Liver (tissue), 9 donors: ENCODE data around the gene SIRT7. TPM values are rescaled to one million over a fixed set of nuclear protein-coding genes. Genes with fewer than 3 reads are reported as not detected.

Source experiments
- DNase-seq: peaks from one replicate; pipeline ENCODE4 v3.0.0-alpha.2; 2017; ENCODE audit warnings: low spot score
- H3K27ac ChIP-seq, 2 donors: one replicate each; pipeline ENCODE4 v1.7.0; 2013; ENCODE audit warnings: inconsistent platforms in 2 of 2, low read length in 2 of 2, control low read depth in 1 of 2, low read depth in 1 of 2, mild to moderate bottlenecking in 1 of 2
- H3K27me3 ChIP-seq, 4 donors: one replicate each; pipeline versions ENCODE4 v1.6.1 to v1.7.0; 2013; ENCODE audit warnings: low read length in 3 of 4, inconsistent platforms in 1 of 4, mild to moderate bottlenecking in 1 of 4, moderate library complexity in 1 of 4; ENCODE audit not compliant: control insufficient read depth in 4 of 4, insufficient read depth in 4 of 4
- H3K36me3 ChIP-seq, 4 donors: one replicate each; pipeline versions ENCODE4 v1.6.1 to v1.7.0; 2013; ENCODE audit warnings: low read length in 3 of 4, mild to moderate bottlenecking in 3 of 4, low read depth in 1 of 4, moderate library complexity in 1 of 4; ENCODE audit not compliant: control insufficient read depth in 4 of 4, insufficient read depth in 3 of 4
- H3K4me1 ChIP-seq, 4 donors: one replicate each; pipeline versions ENCODE4 v1.6.1 to v1.7.0; 2013; ENCODE audit warnings: low read length in 3 of 4, mild to moderate bottlenecking in 3 of 4, moderate library complexity in 1 of 4; ENCODE audit not compliant: control insufficient read depth in 4 of 4, insufficient read depth in 4 of 4
- H3K4me3 ChIP-seq, 3 donors: one replicate each; pipeline versions ENCODE4 v1.6.1 to v1.7.0; 2013; ENCODE audit warnings: low read length in 3 of 3, control low read depth in 1 of 3, low read depth in 1 of 3, mild to moderate bottlenecking in 1 of 3
- H3K9ac ChIP-seq, 2 donors: one replicate each; pipeline ENCODE4 v1.7.0; 2013; ENCODE audit warnings: low read length in 2 of 2, mild to moderate bottlenecking in 2 of 2, moderate library complexity in 2 of 2, control low read depth in 1 of 2, low read depth in 1 of 2
- H3K9me3 ChIP-seq, 4 donors: one replicate each; pipeline versions ENCODE4 v1.6.1 to v1.7.0; 2013; ENCODE audit warnings: low read length in 3 of 4; ENCODE audit not compliant: control insufficient read depth in 4 of 4
- ATF3 ChIP-seq: IDR thresholded peaks from 2 replicates; pipeline ENCODE4 v1.6.1; 2016; ENCODE audit warnings: antibody characterized with exemption
- EGR1 ChIP-seq, 2 donors: IDR thresholded peaks; 2 replicates each; pipeline ENCODE4 v1.6.1; 2016 to 2018; ENCODE audit warnings: antibody characterized with exemption in 2 of 2, low read depth in 2 of 2
- FOXA1 ChIP-seq: IDR thresholded peaks from 2 replicates; pipeline ENCODE4 v1.6.1; 2016; ENCODE audit warnings: antibody characterized with exemption
- FOXA2 ChIP-seq: IDR thresholded peaks from 2 replicates; pipeline ENCODE4 v1.6.1; 2016; ENCODE audit warnings: antibody characterized with exemption
- GABPA ChIP-seq, 2 donors: IDR thresholded peaks in 1 of 2; conservative IDR thresholded peaks in 1 of 2; 2 replicates each; pipeline ENCODE4 v1.6.1; 2016; ENCODE audit warnings: antibody characterized with exemption in 2 of 2, mild to moderate bottlenecking in 1 of 2, moderate library complexity in 1 of 2
- HNF4A ChIP-seq, 2 donors: conservative IDR thresholded peaks; 2 replicates each; pipeline ENCODE4 v1.6.1; 2016; ENCODE audit warnings: antibody characterized with exemption in 2 of 2, mild to moderate bottlenecking in 2 of 2
- HNF4G ChIP-seq: IDR thresholded peaks from 2 replicates; pipeline ENCODE4 v1.6.1; 2016; ENCODE audit warnings: antibody characterized with exemption
- JUND ChIP-seq, 2 donors: IDR thresholded peaks; 2 replicates each; pipeline ENCODE4 v1.6.1; 2016; ENCODE audit warnings: antibody characterized with exemption in 2 of 2
- NR2F2 ChIP-seq: IDR thresholded peaks from 2 replicates; pipeline ENCODE4 v1.6.1; 2016; ENCODE audit warnings: antibody characterized with exemption
- RAD21 ChIP-seq, 2 donors: IDR thresholded peaks; 2 replicates each; pipeline ENCODE4 v1.6.1; 2016; ENCODE audit warnings: antibody characterized with exemption in 2 of 2, mild to moderate bottlenecking in 2 of 2
- REST ChIP-seq: IDR thresholded peaks from 2 replicates; pipeline ENCODE4 v1.6.1; 2016; ENCODE audit warnings: antibody characterized with exemption, mild to moderate bottlenecking
- RXRA ChIP-seq, 2 donors: IDR thresholded peaks; 2 replicates each; pipeline ENCODE4 v1.6.1; 2017 to 2018; ENCODE audit warnings: antibody characterized with exemption in 2 of 2, mild to moderate bottlenecking in 1 of 2
- SP1 ChIP-seq: IDR thresholded peaks from 2 replicates; pipeline ENCODE4 v1.6.1; 2018; ENCODE audit warnings: antibody characterized with exemption, mild to moderate bottlenecking
- TAF1 ChIP-seq: conservative IDR thresholded peaks from 2 replicates; pipeline ENCODE4 v1.6.1; 2016; ENCODE audit warnings: antibody characterized with exemption, mild to moderate bottlenecking
- YY1 ChIP-seq: IDR thresholded peaks from 2 replicates; pipeline ENCODE4 v1.6.1; 2016; ENCODE audit warnings: antibody characterized with exemption, mild to moderate bottlenecking
- ZBTB33 ChIP-seq: IDR thresholded peaks from 2 replicates; pipeline ENCODE4 v1.6.1; 2016; ENCODE audit warnings: antibody characterized with exemption
- whole genome bisulfite sequencing: extraction: QIAGEN DNeasy Blood & Tissue Kit; methylation state at CpG from one replicate; pipeline ENCODE4 v1.1.7; 2013; 5-methylcytosine and 5-hydroxymethylcytosine counted together
- polyA plus RNA-seq, 2 donors: library from polyadenylated mRNA; stranded (reverse) in 1 of 2; unstranded in 1 of 2; fragments of 200-250 nt in 1 of 2; fragments of >200 nt in 1 of 2; fragmentation: Nextera tagmentation in 1 of 2; extraction: Ambion mirVana in 1 of 2; gene quantifications; one replicate each; pipeline versions ENCODE4 v1.2.1 to v1.2.3, GENCODE V29; 2013 to 2015
- total RNA-seq, 2 donors: library from RNA; depleted of rRNA; stranded (reverse); fragments of >200 nt; gene quantifications; one replicate each; pipeline ENCODE4 v1.2.3, GENCODE V29; 2014
- TF ChIP-seq, protein P1 (sequence below): IDR thresholded peaks from 2 replicates; pipeline ENCODE4 v1.6.1; 2016; ENCODE audit warnings: antibody characterized with exemption
- donor health status: healthy.
- donor health status: healthy.
- donor health status: healthy.
- donor health status: healthy.
- donor health status: healthy.

Gene SIRT7
- total and polyA plus RNA-seq, 4 donors = 7.1 to 16.5 (median 11.5) TPM

DNA sequence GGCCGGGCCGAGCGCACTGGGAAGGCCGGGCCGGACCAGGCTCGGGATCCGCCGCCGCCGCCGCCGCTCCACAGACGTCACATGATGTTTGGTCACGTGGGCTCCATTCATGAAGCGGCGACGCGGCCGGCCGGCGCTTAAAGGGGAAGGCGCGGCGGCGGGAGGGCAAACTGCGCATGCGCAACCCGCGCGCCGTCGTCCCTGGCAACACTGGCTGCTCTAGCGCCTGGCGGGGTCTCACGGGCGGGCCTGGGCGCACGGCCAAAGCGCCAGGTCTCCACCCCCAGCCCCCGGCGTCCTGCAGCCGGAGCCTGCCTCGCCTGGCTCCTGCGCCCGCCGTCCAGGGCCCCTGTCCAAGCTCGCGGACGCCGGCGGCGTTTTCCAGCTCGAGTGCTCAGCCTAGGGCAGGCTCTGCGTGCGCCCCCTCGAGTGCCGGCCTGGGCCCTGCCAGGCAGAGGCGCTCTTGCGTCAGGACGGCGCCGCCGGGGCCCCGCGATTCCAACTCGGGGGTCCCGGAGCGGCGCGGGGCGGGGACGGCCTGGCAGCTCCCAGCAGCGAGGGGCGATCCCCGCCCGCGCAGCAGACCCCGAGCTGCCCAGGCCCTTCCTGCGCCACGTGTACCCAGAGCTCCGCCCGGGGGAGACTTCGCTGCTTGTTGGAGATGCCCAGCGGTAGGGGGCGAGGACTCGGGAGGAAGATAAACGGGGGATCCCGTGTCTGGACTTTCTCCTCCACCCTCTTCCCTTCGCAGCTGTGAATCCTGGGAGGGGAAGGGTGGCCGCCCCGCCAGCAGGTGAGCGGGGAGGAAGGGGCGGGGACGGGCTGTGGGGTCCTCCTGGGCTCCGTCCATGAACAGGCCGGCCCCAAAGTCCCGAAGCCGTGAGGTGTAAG is 9.9 kb upstream of the SIRT7 start, which contains the start of gene MAFG:
Gene MAFG (minus strand): TSS at position 83 of the 891 bp plus-strand sequence. CDS start 4,550 bp downstream, outside the sequence.
- WGBS = 1% methylated on average over 98 of the region's 98 CpGs
- H3K36me3 ChIP-seq = no peaks in the 10 kb centered on the region
- H3K27ac ChIP-seq = peak within 1 kb of the TSS; percentile 91 to 96
- no peaks in the 10 kb centered on the region for H3K27me3 ChIP-seq
- H3K9ac ChIP-seq = peak within 1 kb of the TSS; percentile 55 to 86
- TF ChIP-seq, protein P1, sequence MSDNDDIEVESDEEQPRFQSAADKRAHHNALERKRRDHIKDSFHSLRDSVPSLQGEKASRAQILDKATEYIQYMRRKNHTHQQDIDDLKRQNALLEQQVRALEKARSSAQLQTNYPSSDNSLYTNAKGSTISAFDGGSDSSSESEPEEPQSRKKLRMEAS = no peak
- no peak for TF ChIP-seq JUND (IDR thresholded peaks at IDR 0.05)
- no peak for TF ChIP-seq FOXA2
- no peak for TF ChIP-seq YY1
- no peak for TF ChIP-seq HNF4A (conservative IDR thresholded peaks at IDR 0.05)
- TF ChIP-seq REST = no peak
- TF ChIP-seq EGR1 (IDR thresholded peaks at IDR 0.05; ENCODE audit: low read depth in 2 of 2) = no peak
- no peak for TF ChIP-seq ZBTB33
- no peak for TF ChIP-seq RXRA (IDR thresholded peaks at IDR 0.05)
- TF ChIP-seq GABPA (IDR thresholded peaks at IDR 0.05 in 1 of 2, conservative IDR thresholded peaks at IDR 0.05 in 1 of 2) = no peak
- TF ChIP-seq ATF3 = no peak
- no peak for TF ChIP-seq HNF4G
- no peak for TF ChIP-seq NR2F2
- TF ChIP-seq RAD21 (IDR thresholded peaks at IDR 0.05) = no peak
- TF ChIP-seq SP1 = no peak
- TF ChIP-seq FOXA1 = no peak
- TF ChIP-seq TAF1 = no peak
- DNase-seq = peak; percentile 92
- H3K4me1 ChIP-seq = peaks cover 23 to 62% (median 39%) of the 10 kb centered on the region in 4 donors
- H3K9me3 ChIP-seq = no peaks in the 10 kb centered on the region
- H3K4me3 ChIP-seq = peak within 1 kb of the TSS; percentile 63 to 93 (median 75)
